HG03378 (cell line): ENCODE results near the gene TMEM255B.

ENCODE experiments used
- ATAC-seq: cut with Tn5 transposase; IDR thresholded peaks from one replicate; pipeline ENCODE4 v1.9.1; 2021; ENCODE audit warnings: mild to moderate bottlenecking, moderate library complexity; ENCODE audit not compliant: unreplicated experiment

Gene TMEM255B

GRCh38 chr13:113856716-113857065 lies 97.7 kb downstream of the TMEM255B start:
- no peak for ATAC-seq

- no peak for ATAC-seq
These were observed 98.6 kb downstream of the TMEM255B start for GRCh38 chr13:113857531-113858195.

- ATAC-seq = no peak
These were observed 100.5 kb downstream of the TMEM255B start for GRCh38 chr13:113859311-113860050.

GRCh38 chr13:113860051-113860664 lies 101.1 kb downstream of the TMEM255B start:
- no peak for ATAC-seq

- ATAC-seq = no peak
These were observed 101.8 kb downstream of the TMEM255B start for GRCh38 chr13:113860665-113861432.

GRCh38 chr13:113861433-113862030 lies 102.5 kb downstream of the TMEM255B start:
- ATAC-seq = no peak

- no peak for ATAC-seq
These were observed 103.3 kb downstream of the TMEM255B start for GRCh38 chr13:113862191-113862930.

- ATAC-seq = no peak
These were observed 104.0 kb downstream of the TMEM255B start for GRCh38 chr13:113862931-113863523.

- ATAC-seq = no peak
These were observed 104.7 kb downstream of the TMEM255B start, which contains the start of gene GAS6 for GRCh38 chr13:113863524-113864272. GAS6 (minus strand) TSS chr13:113864076; CDS start chr13:113863920, 156 bp downstream.

- no peak for ATAC-seq
These were observed 105.4 kb downstream of the TMEM255B start for GRCh38 chr13:113864273-113864890.

- no peak for ATAC-seq
These were observed 106.4 kb downstream of the TMEM255B start for GRCh38 chr13:113865427-113865826.
